ENCODE results near the gene SMYD2. TPM values are rescaled to one million over a fixed set of nuclear protein-coding genes. Genes with fewer than 3 reads are reported as not detected.

SMYD2 gene
- total and polyA plus RNA-seq, 5 donors from 2014 or later: 30.9 to 52.3 (median 46.4) TPM

DNA sequence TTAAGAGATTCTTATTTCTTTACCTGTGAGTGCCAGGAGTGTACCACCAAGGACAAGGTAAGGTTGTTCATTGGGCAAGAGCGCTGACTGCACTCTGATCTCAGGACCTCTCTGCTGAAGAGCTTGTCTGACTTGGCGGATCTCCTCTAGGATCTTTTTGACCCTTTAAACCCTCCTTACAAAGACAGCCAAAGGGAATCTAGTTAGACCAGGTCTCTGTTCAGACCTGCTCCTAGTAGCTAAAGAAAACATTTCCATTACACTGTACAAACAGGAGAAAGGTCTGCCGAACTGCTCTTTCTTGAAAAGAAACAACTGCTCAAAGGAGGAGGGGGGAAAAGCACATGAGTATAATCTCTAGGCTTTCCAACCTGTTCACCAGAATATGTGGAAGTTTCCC lies 49.3 kb downstream of the SMYD2 start:
- no peak for DNase-seq
- Histone ChIP-seq H3K27ac (ENCODE audit: insufficient read depth, low read length, poor library complexity, severe bottlenecking) (no peak overlapping the region), H3K4me1 (ENCODE audit: control insufficient read depth, insufficient read depth, low read length, poor library complexity, severe bottlenecking) (no peaks in the 10 kb centered on the region), H3K27me3 (ENCODE audit: control insufficient read depth, insufficient read depth, low read length) (no peaks in the 10 kb centered on the region), H3K4me3 (ENCODE audit: low read depth, low read length) (no peak overlapping the region), H3K36me3 (ENCODE audit: control insufficient read depth, insufficient read depth, low read length) (peaks cover 30% of the 10 kb centered on the region), H3K9me3 (ENCODE audit: control insufficient read depth in 2 of 2, low read length in 2 of 2) (no peaks in the 10 kb centered on the region)
- ATAC-seq (ENCODE audit: low read depth in 2 of 2): no peak
- no peak overlapping the region for H3K4me3 Mint-ChIP-seq
- H3K9me3 Mint-ChIP-seq: no peaks in the 10 kb centered on the region
- peaks cover 3 to 10% (median 5%) of the 10 kb centered on the region in 4 donors for H3K4me1 Mint-ChIP-seq
- H3K27me3 Mint-ChIP-seq: no peaks in the 10 kb centered on the region
- peaks cover 34% of the 10 kb centered on the region for H3K36me3 Mint-ChIP-seq
- H3K27ac Mint-ChIP-seq: no peak overlapping the region

GRCh38 chr1:214330715-214331114 lies 49.8 kb downstream of the SMYD2 start:
- peaks cover 34% of the 10 kb centered on the region for H3K36me3 Mint-ChIP-seq
- H3K4me3 Mint-ChIP-seq: no peak overlapping the region
- H3K4me3 ChIP-seq (ENCODE audit: low read depth, low read length): no peak overlapping the region
- no peaks in the 10 kb centered on the region for H3K27me3 Mint-ChIP-seq
- H3K4me1 Mint-ChIP-seq: peaks cover 3 to 10% (median 6%) of the 10 kb centered on the region in 4 donors
- H3K9me3 ChIP-seq (ENCODE audit: control insufficient read depth in 2 of 2, low read length in 2 of 2): no peaks in the 10 kb centered on the region
- ATAC-seq (ENCODE audit: low read depth in 2 of 2) (no peak), DNase-seq (no peak)
- H3K4me1 ChIP-seq (ENCODE audit: control insufficient read depth, insufficient read depth, low read length, poor library complexity, severe bottlenecking): no peaks in the 10 kb centered on the region
- no peak overlapping the region for H3K27ac ChIP-seq (ENCODE audit: insufficient read depth, low read length, poor library complexity, severe bottlenecking)
- H3K27ac Mint-ChIP-seq: no peak overlapping the region
- H3K27me3 ChIP-seq (ENCODE audit: control insufficient read depth, insufficient read depth, low read length): no peaks in the 10 kb centered on the region
- peaks cover 31% of the 10 kb centered on the region for H3K36me3 ChIP-seq (ENCODE audit: control insufficient read depth, insufficient read depth, low read length)
- H3K9me3 Mint-ChIP-seq: no peaks in the 10 kb centered on the region

DNA sequence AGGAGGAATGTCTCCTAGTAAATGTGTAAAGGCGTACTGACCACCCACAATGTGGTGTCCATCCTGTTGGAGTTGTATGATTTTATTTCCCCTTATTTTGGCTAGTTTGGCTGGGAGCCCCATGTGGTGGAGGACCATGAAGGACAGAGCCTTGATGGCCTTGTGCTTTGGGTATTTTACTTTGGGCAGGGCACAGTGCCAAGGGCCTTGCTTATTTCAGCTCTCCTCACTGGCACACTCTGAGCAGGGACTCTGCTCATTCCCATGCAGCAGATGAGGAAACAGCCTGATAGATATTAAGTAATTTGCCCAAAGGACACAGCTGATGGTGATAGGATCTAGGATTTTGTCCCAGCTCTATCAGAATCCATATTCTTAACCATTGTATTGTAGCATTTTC lies 50.2 kb downstream of the SMYD2 start:
- H3K36me3 Mint-ChIP-seq: peaks cover 37% of the 10 kb centered on the region
- H3K9me3 Mint-ChIP-seq: no peaks in the 10 kb centered on the region
- peaks cover 3 to 10% (median 6%) of the 10 kb centered on the region in 4 donors for H3K4me1 Mint-ChIP-seq
- Histone ChIP-seq H3K36me3 (ENCODE audit: control insufficient read depth, insufficient read depth, low read length) (peaks cover 31% of the 10 kb centered on the region), H3K27ac (ENCODE audit: insufficient read depth, low read length, poor library complexity, severe bottlenecking) (no peak overlapping the region), H3K4me3 (ENCODE audit: low read depth, low read length) (no peak overlapping the region), H3K27me3 (ENCODE audit: control insufficient read depth, insufficient read depth, low read length) (no peaks in the 10 kb centered on the region), H3K4me1 (ENCODE audit: control insufficient read depth, insufficient read depth, low read length, poor library complexity, severe bottlenecking) (no peaks in the 10 kb centered on the region), H3K9me3 (ENCODE audit: control insufficient read depth in 2 of 2, low read length in 2 of 2) (no peaks in the 10 kb centered on the region)
- no peak overlapping the region for H3K4me3 Mint-ChIP-seq
- no peak for DNase-seq
- H3K27ac Mint-ChIP-seq: no peak overlapping the region
- no peaks in the 10 kb centered on the region for H3K27me3 Mint-ChIP-seq
- no peak for ATAC-seq (ENCODE audit: low read depth in 2 of 2)

- Mint-ChIP-seq H3K4me1 (peaks cover 3 to 10% (median 6%) of the 10 kb centered on the region in 4 donors), H3K36me3 (peaks cover 39% of the 10 kb centered on the region), H3K27ac (no peak overlapping the region), H3K27me3 (no peaks in the 10 kb centered on the region), H3K4me3 (no peak overlapping the region), H3K9me3 (no peaks in the 10 kb centered on the region)
- H3K4me1 ChIP-seq (ENCODE audit: control insufficient read depth, insufficient read depth, low read length, poor library complexity, severe bottlenecking): no peaks in the 10 kb centered on the region
- peak; percentile 15 to 58 (median 47) for DNase-seq
- H3K4me3 ChIP-seq (ENCODE audit: low read depth, low read length): no peak overlapping the region
- ATAC-seq (ENCODE audit: low read depth in 2 of 2): no peak
- no peak overlapping the region for H3K27ac ChIP-seq (ENCODE audit: insufficient read depth, low read length, poor library complexity, severe bottlenecking)
- H3K9me3 ChIP-seq (ENCODE audit: control insufficient read depth in 2 of 2, low read length in 2 of 2): no peaks in the 10 kb centered on the region
- H3K36me3 ChIP-seq (ENCODE audit: control insufficient read depth, insufficient read depth, low read length): peaks cover 36% of the 10 kb centered on the region
- H3K27me3 ChIP-seq (ENCODE audit: control insufficient read depth, insufficient read depth, low read length): no peaks in the 10 kb centered on the region
These were observed 51.0 kb downstream of the SMYD2 start for GRCh38 chr1:214331827-214332423.

DNA sequence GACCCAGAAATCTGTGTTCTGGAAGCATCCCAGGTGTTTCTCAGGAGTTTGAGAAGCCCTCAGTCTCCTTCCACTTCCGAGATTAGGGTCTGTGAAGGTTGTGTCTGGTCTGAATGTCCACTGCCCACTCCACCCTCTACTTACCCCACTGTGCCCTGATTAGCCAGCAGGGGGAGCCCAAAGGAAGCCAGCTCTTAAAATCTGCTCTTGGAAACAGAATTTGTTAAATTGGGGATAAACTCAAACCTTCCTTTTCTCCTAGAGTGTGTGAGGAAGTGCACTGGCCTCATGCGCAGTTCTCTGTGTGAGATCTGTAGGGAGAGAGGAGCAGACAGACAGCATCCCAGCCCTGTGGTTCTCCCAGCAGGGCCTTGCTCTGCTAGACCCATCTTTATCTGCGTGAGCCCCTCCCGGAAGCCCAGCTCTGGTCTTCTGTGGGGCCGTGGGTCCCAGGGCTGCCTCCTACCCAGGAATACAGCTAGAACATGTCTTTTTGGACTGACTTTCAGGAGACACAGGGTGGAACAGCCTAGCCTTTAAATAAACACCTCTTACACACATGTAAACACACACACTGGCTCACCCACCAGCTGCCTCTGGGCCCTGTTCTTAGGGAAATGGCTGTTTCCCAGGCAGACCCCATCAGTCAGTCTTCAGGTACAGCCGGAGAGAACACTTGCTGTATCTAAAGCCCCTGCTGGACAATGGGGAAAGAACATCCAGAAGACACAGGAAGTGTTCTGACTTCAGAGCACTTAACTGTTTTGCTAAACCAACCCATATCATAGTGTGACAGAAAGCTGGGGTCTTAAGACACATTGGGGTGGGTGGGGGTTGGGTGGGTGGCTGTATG lies 52.2 kb downstream of the SMYD2 start:
- no peaks in the 10 kb centered on the region for H3K9me3 ChIP-seq (ENCODE audit: control insufficient read depth in 2 of 2, low read length in 2 of 2)
- H3K27ac ChIP-seq (ENCODE audit: insufficient read depth, low read length, poor library complexity, severe bottlenecking): no peak overlapping the region
- DNase-seq: peak in 2 of 3 donors; percentile 14 to 49
- Mint-ChIP-seq H3K27me3 (no peaks in the 10 kb centered on the region), H3K4me1 (peaks cover 0 to 7% (median 4%) of the 10 kb centered on the region in 4 donors), H3K9me3 (no peaks in the 10 kb centered on the region), H3K27ac (no peak overlapping the region), H3K4me3 (no peak overlapping the region), H3K36me3 (peaks cover 42% of the 10 kb centered on the region)
- no peaks in the 10 kb centered on the region for H3K27me3 ChIP-seq (ENCODE audit: control insufficient read depth, insufficient read depth, low read length)
- no peak overlapping the region for H3K4me3 ChIP-seq (ENCODE audit: low read depth, low read length)
- no peaks in the 10 kb centered on the region for H3K4me1 ChIP-seq (ENCODE audit: control insufficient read depth, insufficient read depth, low read length, poor library complexity, severe bottlenecking)
- H3K36me3 ChIP-seq (ENCODE audit: control insufficient read depth, insufficient read depth, low read length): peaks cover 42% of the 10 kb centered on the region
- ATAC-seq (ENCODE audit: low read depth in 2 of 2): no peak

GRCh38 chr1:214335567-214335966 lies 54.6 kb downstream of the SMYD2 start:
- peaks cover 33% of the 10 kb centered on the region for H3K36me3 ChIP-seq (ENCODE audit: control insufficient read depth, insufficient read depth, low read length)
- DNase-seq (no peak), ATAC-seq (ENCODE audit: low read depth in 2 of 2) (no peak)
- H3K9me3 Mint-ChIP-seq: no peaks in the 10 kb centered on the region
- H3K4me3 Mint-ChIP-seq: no peak overlapping the region
- H3K27me3 ChIP-seq (ENCODE audit: control insufficient read depth, insufficient read depth, low read length): no peaks in the 10 kb centered on the region
- peaks cover 48% of the 10 kb centered on the region for H3K36me3 Mint-ChIP-seq
- H3K4me1 ChIP-seq (ENCODE audit: control insufficient read depth, insufficient read depth, low read length, poor library complexity, severe bottlenecking): no peaks in the 10 kb centered on the region
- H3K27ac Mint-ChIP-seq: peak overlapping the region in 1 of 3 donors; percentile 14
- H3K4me1 Mint-ChIP-seq: peaks cover 0 to 7% (median 1%) of the 10 kb centered on the region in 4 donors
- no peak overlapping the region for H3K27ac ChIP-seq (ENCODE audit: insufficient read depth, low read length, poor library complexity, severe bottlenecking)
- no peaks in the 10 kb centered on the region for H3K27me3 Mint-ChIP-seq
- no peaks in the 10 kb centered on the region for H3K9me3 ChIP-seq (ENCODE audit: control insufficient read depth in 2 of 2, low read length in 2 of 2)
- no peak overlapping the region for H3K4me3 ChIP-seq (ENCODE audit: low read depth, low read length)

- no peak overlapping the region for H3K4me3 Mint-ChIP-seq
- DNase-seq (no peak), ATAC-seq (ENCODE audit: low read depth in 2 of 2) (no peak)
- peaks cover 0 to 4% (median 0%) of the 10 kb centered on the region in 4 donors for H3K4me1 Mint-ChIP-seq
- H3K36me3 ChIP-seq (ENCODE audit: control insufficient read depth, insufficient read depth, low read length): peaks cover 26% of the 10 kb centered on the region
- no peaks in the 10 kb centered on the region for H3K27me3 Mint-ChIP-seq
- H3K27ac ChIP-seq (ENCODE audit: insufficient read depth, low read length, poor library complexity, severe bottlenecking): no peak overlapping the region
- peaks cover 54% of the 10 kb centered on the region for H3K36me3 Mint-ChIP-seq
- no peaks in the 10 kb centered on the region for H3K9me3 Mint-ChIP-seq
- no peak overlapping the region for H3K4me3 ChIP-seq (ENCODE audit: low read depth, low read length)
- no peaks in the 10 kb centered on the region for H3K9me3 ChIP-seq (ENCODE audit: control insufficient read depth in 2 of 2, low read length in 2 of 2)
- H3K4me1 ChIP-seq (ENCODE audit: control insufficient read depth, insufficient read depth, low read length, poor library complexity, severe bottlenecking): no peaks in the 10 kb centered on the region
- H3K27me3 ChIP-seq (ENCODE audit: control insufficient read depth, insufficient read depth, low read length): no peaks in the 10 kb centered on the region
- peak overlapping the region in 1 of 3 donors; percentile 26 for H3K27ac Mint-ChIP-seq
These were observed 56.1 kb downstream of the SMYD2 start for GRCh38 chr1:214337015-214337414.

All from CD4-positive, CD25-positive, alpha-beta regulatory T cell (primary cell).